NCI-H748 (cell line): ENCODE measurements around the gene SLC25A51.
"Not testable (repeated sequence)": the region's sequence is repeated elsewhere in the genome, so short reads cannot be mapped to it uniquely, and the experiment has no call there.

ENCODE experiments used
- DNase-seq: peaks from one replicate; lab custom pipeline; 2025; ENCODE audit not compliant: unreplicated experiment; lab: John Stamatoyannopoulos, UW

The SLC25A51 gene

GRCh38 chr9:37920471-37921167 is 16.7 kb upstream of the SLC25A51 start:
- DNase-seq: peak; percentile 32

GRCh38 chr9:37919956-37920335 is 16.0 kb upstream of the SLC25A51 start:
- no peak for DNase-seq

- DNase-seq: peak; percentile 47
These were observed 15.5 kb upstream of the SLC25A51 start for GRCh38 chr9:37919246-37919955.

GRCh38 chr9:37918665-37919170 is 14.8 kb upstream of the SLC25A51 start:
- DNase-seq: no peak

- DNase-seq: no peak
These were observed 14.1 kb upstream of the SLC25A51 start for GRCh38 chr9:37917801-37918664.

GRCh38 chr9:37917313-37917731 is 13.4 kb upstream of the SLC25A51 start:
- DNase-seq: no peak

- no peak for DNase-seq
These were observed 12.8 kb upstream of the SLC25A51 start for GRCh38 chr9:37916471-37917312.

GRCh38 chr9:37915911-37916470 is 12.1 kb upstream of the SLC25A51 start:
- no peak for DNase-seq

- no peak for DNase-seq
These were observed 10.9 kb upstream of the SLC25A51 start for GRCh38 chr9:37914701-37915358.

- no peak for DNase-seq
These were observed 10.2 kb upstream of the SLC25A51 start for GRCh38 chr9:37914154-37914551.

GRCh38 chr9:37913480-37914153 is 9.7 kb upstream of the SLC25A51 start:
- DNase-seq: peak; percentile 76

GRCh38 chr9:37911271-37911681 is 7.3 kb upstream of the SLC25A51 start:
- no peak for DNase-seq

- no peak for DNase-seq
These were observed 6.3 kb upstream of the SLC25A51 start for GRCh38 chr9:37910271-37910670.

- DNase-seq: not testable (repeated sequence)
These were observed 5.9 kb upstream of the SLC25A51 start for GRCh38 chr9:37909836-37910235.

- DNase-seq: no peak
These were observed 5.4 kb upstream of the SLC25A51 start for GRCh38 chr9:37909326-37909725.

- DNase-seq: no peak
These were observed 4.8 kb upstream of the SLC25A51 start for GRCh38 chr9:37908698-37909186.

GRCh38 chr9:37908283-37908682 is 4.4 kb upstream of the SLC25A51 start:
- no peak for DNase-seq

GRCh38 chr9:37906312-37907239 is 2.6 kb upstream of the SLC25A51 start:
- no peak for DNase-seq
